H9 (cell line): Measurements from ENCODE around the gene TBC1D7. TPM values are rescaled to one million over a fixed set of nuclear protein-coding genes. Genes with fewer than 3 reads are reported as not detected.

Experiments
- DNase-seq: peaks from one replicate; pipeline ENCODE4 v3.0.0-alpha.2; 2017
- H2AFZ ChIP-seq: one replicate; pipeline ENCODE4 v1.6.1; 2013; ENCODE audit warnings: mild to moderate bottlenecking, low read length, control low read depth, moderate library complexity
- H2AK5ac ChIP-seq: 2 replicates; pipeline ENCODE4 v1.6.1; 2013; ENCODE audit warnings: low read length, control low read depth, mixed read lengths; ENCODE audit not compliant: insufficient read length
- H2BK120ac ChIP-seq: one replicate; pipeline ENCODE4 v1.6.1; 2013; ENCODE audit warnings: low read depth, mild to moderate bottlenecking, low read length, control low read depth, inconsistent platforms; ENCODE audit not compliant: poor library complexity, severe bottlenecking
- H2BK12ac ChIP-seq: 2 replicates; pipeline ENCODE4 v1.6.1; 2013; ENCODE audit warnings: low read length, control low read depth, mixed read lengths, low read depth; ENCODE audit not compliant: insufficient read length
- H2BK15ac ChIP-seq: 2 replicates; pipeline ENCODE4 v1.6.1; 2013; ENCODE audit warnings: low read depth, low read length, control low read depth
- H2BK20ac ChIP-seq: one replicate; pipeline ENCODE4 v1.6.1; 2013; ENCODE audit warnings: low read depth, mild to moderate bottlenecking, low read length, control low read depth, inconsistent platforms; ENCODE audit not compliant: poor library complexity, severe bottlenecking
- H2BK5ac ChIP-seq: 2 replicates; pipeline ENCODE4 v1.6.1; 2013; ENCODE audit warnings: low read length, control low read depth, mixed read lengths; ENCODE audit not compliant: insufficient read length
- H3K14ac ChIP-seq: 2 replicates; pipeline ENCODE4 v1.6.1; 2013; ENCODE audit warnings: low read length, control low read depth; ENCODE audit not compliant: insufficient read depth
- H3K18ac ChIP-seq: 2 replicates; pipeline ENCODE4 v1.6.1; 2013; ENCODE audit warnings: low read depth, mild to moderate bottlenecking, mixed read lengths, low read length, control low read depth; ENCODE audit not compliant: insufficient read length
- H3K23ac ChIP-seq: 2 replicates; pipeline ENCODE4 v1.6.1; 2013; ENCODE audit warnings: low read length, control low read depth, mixed read lengths, low read depth; ENCODE audit not compliant: insufficient read length
- H3K23me2 ChIP-seq: 2 replicates; pipeline ENCODE4 v1.6.1; 2013; ENCODE audit warnings: low read depth, mild to moderate bottlenecking, mixed read lengths, low read length, control low read depth; ENCODE audit not compliant: insufficient read length, poor library complexity, severe bottlenecking
- H3K27ac ChIP-seq: 2 replicates; pipeline ENCODE4 v1.5.1; 2013; ENCODE audit warnings: low read length, control low read depth, mixed read lengths, low read depth; ENCODE audit not compliant: insufficient read length
- H3K27me3 ChIP-seq: 2 replicates; pipeline ENCODE4 v1.6.1; 2013; ENCODE audit warnings: low read length, control low read depth, inconsistent platforms; ENCODE audit not compliant: insufficient read depth
- H3K4ac ChIP-seq: 2 replicates; pipeline ENCODE4 v1.6.1; 2013; ENCODE audit warnings: low read depth, mild to moderate bottlenecking, control low read depth, inconsistent platforms, low read length, moderate library complexity
- H3K4me1 ChIP-seq: 2 replicates; pipeline ENCODE4 v1.6.1; 2013; ENCODE audit warnings: low read length, control low read depth, inconsistent platforms; ENCODE audit not compliant: insufficient read depth
- H3K4me2 ChIP-seq: 2 replicates; pipeline ENCODE4 v1.6.1; 2013; ENCODE audit warnings: low read length, control low read depth, mixed read lengths; ENCODE audit not compliant: insufficient read length, insufficient read depth
- H3K56ac ChIP-seq: 2 replicates; pipeline ENCODE4 v1.6.1; 2013; ENCODE audit warnings: low read depth, mild to moderate bottlenecking, mixed read lengths, low read length, control low read depth; ENCODE audit not compliant: insufficient read length
- H3K79me1 ChIP-seq: 2 replicates; pipeline ENCODE4 v1.6.1; 2013; ENCODE audit warnings: low read depth, mild to moderate bottlenecking, moderate library complexity, low read length, control low read depth, inconsistent platforms; ENCODE audit not compliant: insufficient read depth, poor library complexity, severe bottlenecking
- H3K79me2 ChIP-seq: 2 replicates; pipeline ENCODE4 v1.6.1; 2013; ENCODE audit warnings: low read length, control low read depth, inconsistent platforms; ENCODE audit not compliant: insufficient read depth
- H3K9ac ChIP-seq: 2 replicates; pipeline ENCODE4 v1.6.1; 2013; ENCODE audit warnings: low read length, control low read depth, mixed read lengths; ENCODE audit not compliant: insufficient read length; ENCODE audit errors: extremely low read depth
- H3K9me3 ChIP-seq: one replicate; pipeline ENCODE4 v1.6.1; 2013; ENCODE audit warnings: low read depth, low read length, inconsistent platforms; ENCODE audit not compliant: control insufficient read depth
- H3T11ph ChIP-seq: one replicate; pipeline ENCODE4 v1.6.1; 2013; ENCODE audit warnings: mild to moderate bottlenecking, low read length, control low read depth, inconsistent platforms
- H4K20me1 ChIP-seq: one replicate; pipeline ENCODE4 v1.6.1; 2013; ENCODE audit not compliant: control insufficient read depth, insufficient read length, insufficient read depth
- H4K5ac ChIP-seq: 2 replicates; pipeline ENCODE4 v1.6.1; 2013; ENCODE audit warnings: low read depth, mild to moderate bottlenecking, mixed read lengths, low read length, control low read depth; ENCODE audit not compliant: insufficient read length
- H4K8ac ChIP-seq: replicated peaks from 2 replicates; pipeline ENCODE4 v1.6.1; 2013; ENCODE audit warnings: low read length, control low read depth, mixed read lengths, low read depth; ENCODE audit not compliant: insufficient read length
- H4K91ac ChIP-seq: 2 replicates; pipeline ENCODE4 v1.6.1; 2013; ENCODE audit warnings: low read depth, mild to moderate bottlenecking, moderate library complexity, mixed read lengths, low read length, control low read depth; ENCODE audit not compliant: insufficient read length
- H3K27ac Mint-ChIP-seq, 3 experiments: 2 replicates in 2 of 3; 3 replicates in 1 of 3; pipeline ENCODE4 v1.8.0; 2020 to 2021; ENCODE audit warnings: mixed read lengths in 3 of 3, mild to moderate bottlenecking in 1 of 3, moderate library complexity in 1 of 3
- H3K27me3 Mint-ChIP-seq: 2 replicates; pipeline ENCODE4 v1.8.0; 2021; ENCODE audit warnings: low read depth, mild to moderate bottlenecking, moderate library complexity, mixed read lengths
- H3K36me3 Mint-ChIP-seq, 3 experiments: 2 replicates in 2 of 3; 3 replicates in 1 of 3; pipeline ENCODE4 v1.8.0; 2020 to 2021; ENCODE audit warnings: low read depth in 3 of 3, mixed read lengths in 3 of 3; ENCODE audit not compliant: insufficient read depth in 1 of 3
- H3K4me1 Mint-ChIP-seq, 2 experiments: 2 replicates each; pipeline ENCODE4 v1.8.0; 2020; ENCODE audit warnings: mixed read lengths in 2 of 2
- H3K4me3 Mint-ChIP-seq, 2 experiments: 2 replicates in 1 of 2; 3 replicates in 1 of 2; pipeline ENCODE4 v1.8.0; 2020 to 2021; ENCODE audit warnings: mild to moderate bottlenecking in 2 of 2, mixed read lengths in 2 of 2, moderate library complexity in 1 of 2
- H3K9me3 Mint-ChIP-seq, 2 experiments: 2 replicates in 1 of 2; 3 replicates in 1 of 2; pipeline ENCODE4 v1.8.0; 2020; ENCODE audit warnings: mild to moderate bottlenecking in 2 of 2, mixed read lengths in 2 of 2, moderate library complexity in 1 of 2
- CTCF ChIP-seq: fragments of 200-600 bp; sonication (generic); conservative IDR thresholded peaks from 3 replicates; pipeline ENCODE4 v1.8.0; 2021; ENCODE audit warnings: antibody characterized with exemption, mild to moderate bottlenecking
- WGBS: extraction: QIAGEN DNeasy Blood & Tissue Kit; methylation state at CpG from one replicate; pipeline ENCODE4 v1.1.7; 2013; ENCODE audit warnings: missing lambda C conversion rate, low lambda C conversion rate, mixed read lengths; ENCODE audit not compliant: insufficient read length; ENCODE audit errors: extremely low coverage; 5-methylcytosine and 5-hydroxymethylcytosine counted together
- total RNA-seq: library from RNA; stranded (reverse); gene quantifications from 2 replicates; pipeline ENCODE4 v1.2.1, GENCODE V29; 2021

Gene TBC1D7
- total RNA-seq, 1 experiment from 2014 or later, result 33.9 TPM

GRCh38 chr6:13288969-13289391 is 39.4 kb downstream of the TBC1D7 start:
- H2BK12ac ChIP-seq, result no peak overlapping the region
- no peaks in the 10 kb centered on the region for H3K23me2 ChIP-seq
- no peak overlapping the region for H3K23ac ChIP-seq
- no peaks in the 10 kb centered on the region for H3K79me2 ChIP-seq
- Mint-ChIP-seq H3K4me3 (no peak overlapping the region), H3K4me1 (no peaks in the 10 kb centered on the region), H3K9me3 (peaks cover 23 to 31% of the 10 kb centered on the region in 2 experiments), H3K27ac (no peak overlapping the region; a peak in 1 of 7 replicates), H3K27me3 (no peaks in the 10 kb centered on the region), H3K36me3 (peaks cover 53 to 76% (median 72%) of the 10 kb centered on the region in 3 experiments)
- H4K91ac ChIP-seq, result no peak overlapping the region
- H4K20me1 ChIP-seq, result no peaks in the 10 kb centered on the region
- no peak overlapping the region for H2BK20ac ChIP-seq
- H2AK5ac ChIP-seq, result no peak overlapping the region
- H3K56ac ChIP-seq, result no peak overlapping the region
- no peak overlapping the region for H2BK120ac ChIP-seq
- no peak for TF ChIP-seq CTCF
- DNase-seq, result peak; percentile 16
- no peak overlapping the region for H3K27ac ChIP-seq
- H3K9ac ChIP-seq, result no peak overlapping the region
- no peaks in the 10 kb centered on the region for H3K27me3 ChIP-seq
- H3K18ac ChIP-seq, result no peak overlapping the region
- H3K4ac ChIP-seq, result no peak overlapping the region
- no peak overlapping the region for H3T11ph ChIP-seq
- no peak overlapping the region for H4K5ac ChIP-seq
- H3K4me2 ChIP-seq, result no peak overlapping the region
- H3K79me1 ChIP-seq, result no peaks in the 10 kb centered on the region
- no peak overlapping the region; the same call in 1 of the 2 replicates for H3K14ac ChIP-seq
- H2BK5ac ChIP-seq, result no peak overlapping the region
- H3K4me1 ChIP-seq, result no peaks in the 10 kb centered on the region
- H2BK15ac ChIP-seq, result no peak overlapping the region
- no peak overlapping the region for H2AFZ ChIP-seq
- no peak overlapping the region for H4K8ac ChIP-seq
- peaks cover 16% of the 10 kb centered on the region for H3K9me3 ChIP-seq
- no CpG with 5 or more reads among the region's 13 CpGs for WGBS
